CD14-positive monocyte (primary cell): ENCODE data around the gene SPRY1. TPM values are rescaled to one million over a fixed set of nuclear protein-coding genes. Genes with fewer than 3 reads are reported as not detected.
A peak's percentile ranks its signal among the peaks of the same experiment; 100 is the strongest.

Source experiments
- DNase-seq, 3 donors: peaks; one replicate each; pipeline ENCODE4 v3.0.0-alpha.2; 2011 to 2022
- H2AFZ ChIP-seq: 2 replicates; pipeline ENCODE4 v1.6.0; 2012; ENCODE audit warnings: mild to moderate bottlenecking, low read depth, low read length, inconsistent platforms; ENCODE audit not compliant: insufficient read depth, poor library complexity, severe bottlenecking
- H3K27ac ChIP-seq, 2 donors: 1 replicate in 1 of 2; 2 replicates in 1 of 2; pipeline ENCODE4 v1.5.1; 2012 to 2013; ENCODE audit warnings: low read length in 2 of 2, control low read depth in 1 of 2, inconsistent platforms in 1 of 2, low read depth in 1 of 2, mild to moderate bottlenecking in 1 of 2
- H3K27me3 ChIP-seq, 2 donors: one replicate each; pipeline versions ENCODE4 v1.6.0 to v1.6.1; 2011 to 2013; ENCODE audit warnings: low read length in 2 of 2; ENCODE audit not compliant: control insufficient read depth in 2 of 2, insufficient read depth in 2 of 2
- H3K36me3 ChIP-seq, 2 donors: replicated peaks in 1 of 2; 1 replicate in 1 of 2; 2 replicates in 1 of 2; pipeline versions ENCODE4 v1.5.1 to v1.6.1; 2012 to 2013; ENCODE audit warnings: low read length in 2 of 2, control low read depth in 1 of 2, inconsistent platforms in 1 of 2, mild to moderate bottlenecking in 1 of 2; ENCODE audit not compliant: insufficient read depth in 2 of 2, control insufficient read depth in 1 of 2
- H3K4me1 ChIP-seq, 2 donors: 1 replicate in 1 of 2; 2 replicates in 1 of 2; pipeline versions ENCODE4 v1.5.1 to v1.6.1; 2012 to 2013; ENCODE audit warnings: low read length in 2 of 2, control low read depth in 1 of 2, inconsistent platforms in 1 of 2, mild to moderate bottlenecking in 1 of 2, moderate library complexity in 1 of 2; ENCODE audit not compliant: insufficient read depth in 2 of 2, control insufficient read depth in 1 of 2
- H3K4me2 ChIP-seq: replicated peaks from 2 replicates; pipeline ENCODE3; 2012; ENCODE audit warnings: low read length, moderate library complexity, mild to moderate bottlenecking; ENCODE audit not compliant: poor library complexity, severe bottlenecking; ENCODE audit errors: extremely low read depth
- H3K4me3 ChIP-seq, 3 experiments: fragments of 200-600 bp in 1 of 3; sonication (generic) in 1 of 3; replicated peaks in 1 of 3; 1 replicate in 2 of 3; 2 replicates in 1 of 3; pipeline ENCODE4 v1.5.1; 2011 to 2013; ENCODE audit warnings: low read length in 3 of 3, mild to moderate bottlenecking in 3 of 3, control low read depth in 2 of 3, low read depth in 2 of 3, inconsistent platforms in 1 of 3, moderate library complexity in 1 of 3
- H3K79me2 ChIP-seq: 2 replicates; pipeline ENCODE4 v1.6.0; 2012; ENCODE audit warnings: mild to moderate bottlenecking, control low read depth, inconsistent platforms, low read length, moderate library complexity; ENCODE audit not compliant: insufficient read depth
- H3K9ac ChIP-seq: 2 replicates; pipeline ENCODE4 v1.6.0; 2017; ENCODE audit warnings: low read length, mild to moderate bottlenecking; ENCODE audit not compliant: insufficient read depth, poor library complexity, severe bottlenecking
- H3K9me3 ChIP-seq, 2 donors: replicated peaks in 1 of 2; 1 replicate in 1 of 2; 2 replicates in 1 of 2; pipeline versions ENCODE4 v1.5.1 to v1.6.1; 2012 to 2013; ENCODE audit warnings: low read length in 2 of 2, control low read depth in 1 of 2; ENCODE audit not compliant: control insufficient read depth in 1 of 2, insufficient read depth in 1 of 2
- H4K20me1 ChIP-seq: 2 replicates; pipeline ENCODE4 v1.6.0; 2012; ENCODE audit warnings: mild to moderate bottlenecking, low read length, control low read depth, moderate library complexity; ENCODE audit not compliant: insufficient read depth
- H3K27ac Mint-ChIP-seq, 7 donors: one replicate each; pipeline ENCODE4 v1.8.0; 2020; ENCODE audit warnings: mild to moderate bottlenecking in 7 of 7, mixed read lengths in 7 of 7, moderate library complexity in 6 of 7, inconsistent platforms in 2 of 7
- H3K27me3 Mint-ChIP-seq, 3 donors: one replicate each; pipeline ENCODE4 v1.8.0; 2021 to 2022; ENCODE audit warnings: low read depth in 3 of 3, mild to moderate bottlenecking in 3 of 3, mixed read lengths in 3 of 3, moderate library complexity in 3 of 3, inconsistent platforms in 1 of 3
- H3K36me3 Mint-ChIP-seq, 2 donors: one replicate each; pipeline ENCODE4 v1.8.0; 2020; ENCODE audit warnings: mixed read lengths in 2 of 2, inconsistent platforms in 1 of 2, mild to moderate bottlenecking in 1 of 2
- H3K4me1 Mint-ChIP-seq: one replicate; pipeline ENCODE4 v1.8.0; 2020; ENCODE audit warnings: mild to moderate bottlenecking, mixed read lengths
- H3K4me3 Mint-ChIP-seq, 2 donors: one replicate each; pipeline ENCODE4 v1.8.0; 2020; ENCODE audit warnings: mild to moderate bottlenecking in 2 of 2, mixed read lengths in 2 of 2, moderate library complexity in 1 of 2
- H3K9me3 Mint-ChIP-seq, 7 donors: one replicate each; pipeline ENCODE4 v1.8.0; 2020 to 2022; ENCODE audit warnings: mixed read lengths in 7 of 7, mild to moderate bottlenecking in 6 of 7, moderate library complexity in 6 of 7, inconsistent platforms in 2 of 7
- CTCF ChIP-seq: fragments of 200-600 bp; IDR thresholded peaks from one replicate; pipeline ENCODE4 v1.8.0; 2022; ENCODE audit warnings: antibody characterized with exemption, mild to moderate bottlenecking
- WGBS: methylation state at CpG from one replicate; pipeline ENCODE4 v1.1.5; 2013; ENCODE audit warnings: missing lambda C conversion rate; ENCODE audit not compliant: insufficient coverage; 5-methylcytosine and 5-hydroxymethylcytosine counted together
- intact Hi-C, 2 donors: fragments of 100-400 bp; cut with micrococcal nuclease; formaldehyde crosslinking; loops; one replicate each; pipeline versions ENCODE4 v1.15.0 to v1.15.1; 2023
- polyA plus RNA-seq, 3 donors: library from polyadenylated mRNA; depleted of rRNA in 1 of 3; unstranded in 2 of 3; stranded (reverse) in 1 of 3; fragments of 300-500 nt in 2 of 3; fragments of >200 nt in 1 of 3; fragmentation: Illumina TruSeq in 2 of 3; gene quantifications; 1 replicate in 2 of 3; 2 replicates in 1 of 3; pipeline ENCODE4 v1.2.3, GENCODE V29; 2012 to 2021

The SPRY1 gene
- polyA plus RNA-seq, 3 donors: 1.1 to 3.7 (median 2.0) TPM

DNA sequence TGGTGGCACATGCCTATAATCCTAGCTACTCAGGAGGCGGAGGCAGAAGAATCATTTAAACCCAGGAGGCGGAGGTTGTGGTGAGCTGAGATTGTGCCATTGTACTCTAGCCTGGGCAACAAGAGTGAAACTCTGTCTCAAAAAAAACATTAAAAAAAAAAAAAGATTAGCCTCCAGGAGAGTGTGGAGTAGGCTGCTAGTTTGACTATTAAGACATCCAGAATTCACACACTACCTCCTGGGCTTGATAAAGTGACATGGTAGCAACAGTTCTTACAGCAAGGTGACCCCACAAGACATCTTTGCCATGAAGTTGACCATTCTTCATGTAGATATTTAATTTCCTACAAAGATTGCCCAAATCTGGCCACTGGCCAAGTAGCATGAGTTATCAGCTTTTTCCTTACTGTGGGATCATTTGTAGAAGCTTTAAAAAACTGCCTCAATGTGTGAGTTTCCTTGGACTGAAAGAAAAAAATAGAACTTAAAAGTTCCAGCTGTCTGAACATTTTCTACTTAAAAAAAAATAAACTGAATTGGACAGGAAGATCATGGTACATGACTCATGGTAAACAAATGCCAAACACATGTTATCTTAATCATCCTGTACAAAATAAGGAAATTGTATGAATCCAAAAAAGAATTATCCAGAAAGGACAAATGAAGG lies 35.3 kb upstream of the SPRY1 start:
- no peaks in the 10 kb centered on the region for H4K20me1 ChIP-seq
- no peak overlapping the region for H2AFZ ChIP-seq
- no peak overlapping the region for H3K4me3 ChIP-seq
- H3K4me1 ChIP-seq: peaks cover 4 to 12% of the 10 kb centered on the region in 2 donors
- H3K36me3 ChIP-seq: no peaks in the 10 kb centered on the region
- Mint-ChIP-seq H3K27me3 (peaks cover 0 to 2% (median 2%) of the 10 kb centered on the region in 3 donors), H3K9me3 (peaks cover 0 to 4% (median 0%) of the 10 kb centered on the region in 7 donors), H3K4me3 (no peak overlapping the region), H3K36me3 (no peaks in the 10 kb centered on the region), H3K27ac (peak overlapping the region in 6 of 7 donors; percentile 6 to 80 (median 32)), H3K4me1 (peaks cover 19% of the 10 kb centered on the region)
- no peak overlapping the region for H3K4me2 ChIP-seq
- H3K79me2 ChIP-seq: no peaks in the 10 kb centered on the region
- no peaks in the 10 kb centered on the region for H3K27me3 ChIP-seq
- DNase-seq: peak; percentile 3 to 34 (median 18)
- no CpG with 5 or more reads among the region's 2 CpGs for WGBS
- H3K9ac ChIP-seq: no peak overlapping the region
- H3K27ac ChIP-seq: peak overlapping the region in 1 of 2 donors; percentile 22
- intact Hi-C loops: no loop called here
- no peak for TF ChIP-seq CTCF
- no peaks in the 10 kb centered on the region for H3K9me3 ChIP-seq

GRCh38 chr4:123362103-123362502 lies 34.5 kb upstream of the SPRY1 start:
- Mint-ChIP-seq H3K27me3 (peaks cover 2 to 4% (median 2%) of the 10 kb centered on the region in 3 donors), H3K4me3 (no peak overlapping the region), H3K9me3 (peaks cover 0 to 5% (median 0%) of the 10 kb centered on the region in 7 donors), H3K4me1 (peaks cover 19% of the 10 kb centered on the region), H3K36me3 (no peaks in the 10 kb centered on the region), H3K27ac (no peak overlapping the region)
- H3K27me3 ChIP-seq: no peaks in the 10 kb centered on the region
- no peak for TF ChIP-seq CTCF
- no peaks in the 10 kb centered on the region for H3K9me3 ChIP-seq
- intact Hi-C loops: no loop called here
- no peak overlapping the region for H3K4me3 ChIP-seq
- no peak for DNase-seq
- WGBS: no CpG with 5 or more reads among the region's 1 CpG
- H4K20me1 ChIP-seq: no peaks in the 10 kb centered on the region
- H3K4me1 ChIP-seq: peaks cover 4 to 12% of the 10 kb centered on the region in 2 donors
- H3K79me2 ChIP-seq: no peaks in the 10 kb centered on the region
- no peak overlapping the region for H3K4me2 ChIP-seq
- no peaks in the 10 kb centered on the region for H3K36me3 ChIP-seq
- H3K27ac ChIP-seq: no peak overlapping the region
- no peak overlapping the region for H3K9ac ChIP-seq
- H2AFZ ChIP-seq: no peak overlapping the region
